Parathyroid adenoma (tissue), 2 donors: Measurements from ENCODE around the gene GGTLC1.

Experiments used
- H2AFZ ChIP-seq: fragments of 300-600 bp; sonication (generic); one replicate; pipeline ENCODE4 v1.7.0; 2017; ENCODE audit warnings: antibody characterized with exemption, mild to moderate bottlenecking
- H3K27ac ChIP-seq: fragments of 300-600 bp; sonication (generic); one replicate; pipeline ENCODE4 v1.7.0; 2017
- H3K27me3 ChIP-seq: fragments of 300-600 bp; sonication (generic); one replicate; pipeline ENCODE4 v1.7.0; 2017; ENCODE audit warnings: low read length; ENCODE audit not compliant: control insufficient read depth, insufficient read depth
- H3K36me3 ChIP-seq: fragments of 300-600 bp; sonication (generic); one replicate; pipeline ENCODE4 v1.7.0; 2017; ENCODE audit warnings: low read length; ENCODE audit not compliant: control insufficient read depth, insufficient read depth
- H3K4me1 ChIP-seq: fragments of 300-600 bp; sonication (generic); one replicate; pipeline ENCODE4 v1.7.0; 2017; ENCODE audit warnings: control low read depth
- H3K4me2 ChIP-seq: fragments of 300-600 bp; sonication (generic); one replicate; pipeline ENCODE4 v1.7.0; 2017; ENCODE audit warnings: low read length
- H3K4me3 ChIP-seq: fragments of 300-600 bp; sonication (generic); one replicate; pipeline ENCODE4 v1.7.0; 2017; ENCODE audit warnings: low read depth, low read length
- H3K79me2 ChIP-seq: fragments of 300-600 bp; sonication (generic); one replicate; pipeline ENCODE4 v1.7.0; 2017; ENCODE audit warnings: control low read depth
- H3K9ac ChIP-seq: fragments of 300-600 bp; sonication (generic); one replicate; pipeline ENCODE4 v1.7.0; 2017; ENCODE audit warnings: mild to moderate bottlenecking
- H3K9me3 ChIP-seq: fragments of 300-600 bp; sonication (generic); one replicate; pipeline ENCODE4 v1.7.0; 2017; ENCODE audit warnings: low read length; ENCODE audit not compliant: control insufficient read depth
- TF ChIP-seq, protein P1 (sequence below): fragments of 300-600 bp; sonication (generic); IDR thresholded peaks from one replicate; pipeline ENCODE4 v1.7.0; 2017; ENCODE audit warnings: antibody characterized with exemption, mild to moderate bottlenecking
- donor health status: primary hyperparathyroidism.

The GGTLC1 gene

DNA sequence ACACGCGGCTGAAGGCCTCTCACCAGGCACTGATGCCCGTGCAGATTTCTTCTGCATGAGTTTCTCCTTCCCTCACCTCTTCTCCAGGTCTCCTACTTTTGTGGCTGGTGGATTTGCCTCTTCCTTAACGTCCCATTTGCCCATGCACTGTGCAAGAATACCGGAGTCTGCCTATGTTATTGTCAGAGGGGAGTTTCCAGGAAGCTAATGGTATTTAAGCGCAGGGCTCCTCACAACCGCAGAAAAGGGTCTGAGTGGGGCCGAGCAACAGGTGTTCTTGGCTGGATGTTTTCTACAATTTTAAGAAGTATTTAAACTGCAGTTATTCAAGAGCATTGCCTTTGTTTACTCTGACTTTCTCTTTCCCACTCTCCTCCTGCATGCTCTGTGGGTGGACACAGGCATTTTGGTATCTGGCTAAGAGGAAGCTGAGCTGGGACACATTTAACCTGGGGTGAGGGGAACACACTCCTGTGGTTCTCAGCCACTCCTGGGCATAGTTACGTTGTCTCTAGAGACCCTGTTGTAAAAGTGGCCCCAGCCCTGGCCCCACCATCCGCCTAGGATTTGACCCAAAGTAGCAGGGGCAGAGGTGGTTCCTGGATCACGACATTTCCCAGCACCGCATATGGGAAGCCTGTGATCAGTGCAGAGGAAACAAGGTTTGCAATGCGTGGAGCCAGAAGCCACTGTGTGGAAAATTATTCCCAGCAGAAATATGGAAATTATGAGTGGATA is 34.4 kb downstream of the GGTLC1 start:
- TF ChIP-seq, protein P1, sequence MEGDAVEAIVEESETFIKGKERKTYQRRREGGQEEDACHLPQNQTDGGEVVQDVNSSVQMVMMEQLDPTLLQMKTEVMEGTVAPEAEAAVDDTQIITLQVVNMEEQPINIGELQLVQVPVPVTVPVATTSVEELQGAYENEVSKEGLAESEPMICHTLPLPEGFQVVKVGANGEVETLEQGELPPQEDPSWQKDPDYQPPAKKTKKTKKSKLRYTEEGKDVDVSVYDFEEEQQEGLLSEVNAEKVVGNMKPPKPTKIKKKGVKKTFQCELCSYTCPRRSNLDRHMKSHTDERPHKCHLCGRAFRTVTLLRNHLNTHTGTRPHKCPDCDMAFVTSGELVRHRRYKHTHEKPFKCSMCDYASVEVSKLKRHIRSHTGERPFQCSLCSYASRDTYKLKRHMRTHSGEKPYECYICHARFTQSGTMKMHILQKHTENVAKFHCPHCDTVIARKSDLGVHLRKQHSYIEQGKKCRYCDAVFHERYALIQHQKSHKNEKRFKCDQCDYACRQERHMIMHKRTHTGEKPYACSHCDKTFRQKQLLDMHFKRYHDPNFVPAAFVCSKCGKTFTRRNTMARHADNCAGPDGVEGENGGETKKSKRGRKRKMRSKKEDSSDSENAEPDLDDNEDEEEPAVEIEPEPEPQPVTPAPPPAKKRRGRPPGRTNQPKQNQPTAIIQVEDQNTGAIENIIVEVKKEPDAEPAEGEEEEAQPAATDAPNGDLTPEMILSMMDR: no peak
- Histone ChIP-seq H3K4me3 (no peak overlapping the region), H2AFZ (no peak overlapping the region), H3K36me3 (no peaks in the 10 kb centered on the region), H3K4me2 (no peak overlapping the region), H3K79me2 (no peaks in the 10 kb centered on the region), H3K27me3 (no peaks in the 10 kb centered on the region), H3K9ac (no peak overlapping the region), H3K4me1 (no peaks in the 10 kb centered on the region), H3K27ac (no peak overlapping the region), H3K9me3 (no peaks in the 10 kb centered on the region)

DNA sequence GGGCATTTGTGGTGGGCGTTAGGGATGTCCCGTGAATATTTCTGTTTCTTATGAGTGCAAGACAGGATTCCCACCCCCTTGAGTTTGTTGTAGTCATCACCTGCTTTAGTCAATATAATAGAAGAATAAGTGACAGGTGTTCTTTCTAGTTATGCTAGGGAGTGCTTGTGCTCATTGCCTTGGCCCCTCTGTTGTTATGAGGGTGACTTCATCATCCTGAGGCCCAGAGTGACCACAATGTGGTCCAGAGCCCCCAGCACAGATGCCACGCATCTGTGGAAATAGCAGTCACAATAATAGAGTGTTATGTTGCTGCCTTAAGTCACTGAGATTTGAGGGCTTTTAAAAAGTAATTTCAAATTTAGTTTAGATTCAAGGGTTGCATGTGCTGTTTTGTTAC is 42.4 kb downstream of the GGTLC1 start:
- TF ChIP-seq, protein P1: no peak

DNA sequence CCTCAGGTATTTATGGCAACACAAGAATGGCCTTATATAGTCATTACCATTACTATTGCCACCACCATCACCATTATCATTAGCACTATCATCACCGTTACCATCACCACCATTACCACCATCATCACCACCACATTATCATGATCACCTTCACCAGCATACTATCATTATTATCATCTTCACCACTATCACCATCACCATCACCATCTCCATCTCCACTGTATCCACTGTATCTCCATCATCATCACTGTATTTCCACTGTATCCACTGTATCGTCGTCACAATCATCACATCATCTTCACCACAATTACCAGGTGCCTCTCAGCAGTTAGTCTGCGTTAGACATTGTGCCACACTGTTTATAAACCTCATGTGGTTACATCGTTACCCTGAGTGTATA is 45.3 kb downstream of the GGTLC1 start:
- Histone ChIP-seq H3K36me3 (no peaks in the 10 kb centered on the region), H3K27me3 (no peaks in the 10 kb centered on the region), H3K9ac (no peak overlapping the region), H3K4me1 (no peaks in the 10 kb centered on the region), H3K4me2 (no peak overlapping the region), H3K4me3 (no peak overlapping the region), H2AFZ (no peak overlapping the region), H3K79me2 (no peaks in the 10 kb centered on the region), H3K27ac (no peak overlapping the region), H3K9me3 (no peaks in the 10 kb centered on the region)
- TF ChIP-seq, protein P1: no peak

More for the DNA sequence above, 42.4 kb downstream of the GGTLC1 start:
- no peaks in the 10 kb centered on the region for H3K4me1 ChIP-seq
- H3K79me2 ChIP-seq: no peaks in the 10 kb centered on the region
- H3K9ac ChIP-seq: no peak overlapping the region
- no peaks in the 10 kb centered on the region for H3K36me3 ChIP-seq
- H3K4me3 ChIP-seq: no peak overlapping the region
- H3K27ac ChIP-seq: no peak overlapping the region
- no peak overlapping the region for H3K4me2 ChIP-seq
- no peak overlapping the region for H2AFZ ChIP-seq
- H3K27me3 ChIP-seq: no peaks in the 10 kb centered on the region
- H3K9me3 ChIP-seq: no peaks in the 10 kb centered on the region

DNA sequence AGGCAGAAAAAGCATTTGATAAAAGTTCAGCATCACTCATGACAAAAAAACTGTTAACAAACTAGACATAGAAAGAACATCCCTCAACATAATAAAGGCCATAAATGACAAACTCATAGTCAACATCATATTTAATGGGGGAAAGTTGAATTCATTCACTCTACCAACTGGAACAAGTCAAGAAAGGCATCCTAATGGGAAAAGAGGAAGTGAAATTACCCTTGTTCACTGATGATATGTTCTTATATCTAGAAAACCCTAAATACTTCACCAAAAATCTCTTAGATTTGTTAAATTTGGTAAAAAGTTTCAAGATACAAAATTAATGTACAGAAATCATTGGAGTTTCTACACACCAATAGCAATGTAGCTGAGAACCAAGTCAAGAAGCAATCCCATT is 48.9 kb downstream of the GGTLC1 start:
- H3K9me3 ChIP-seq: no peaks in the 10 kb centered on the region

More for the DNA sequence above, 48.9 kb downstream of the GGTLC1 start:
- Histone ChIP-seq H3K27ac (no peak overlapping the region), H3K79me2 (no peaks in the 10 kb centered on the region), H3K4me2 (no peak overlapping the region), H3K4me3 (no peak overlapping the region), H2AFZ (no peak overlapping the region), H3K36me3 (no peaks in the 10 kb centered on the region), H3K4me1 (no peaks in the 10 kb centered on the region), H3K27me3 (no peaks in the 10 kb centered on the region), H3K9ac (no peak overlapping the region)
- TF ChIP-seq, protein P1: no peak
